Right cardiac atrium (tissue), 5 donors: ENCODE measurements around the gene ATP5F1E. TPM values are rescaled to one million over a fixed set of nuclear protein-coding genes. Genes with fewer than 3 reads are reported as not detected.
"Not testable (repeated sequence)": the region's sequence is repeated elsewhere in the genome, so short reads cannot be mapped to it uniquely, and the experiment has no call there.

Source experiments
- ATAC-seq, 2 donors: fragments of 200-7000 bp; cut with Tn5 transposase; one replicate each; pipeline versions ENCODE4 v1.8.0 to v1.9.1; 2020; ENCODE audit warnings: moderate library complexity in 2 of 2, mild to moderate bottlenecking in 1 of 2
- DNase-seq, 3 donors: peaks; one replicate each; pipeline ENCODE4 v3.0.0-alpha.2; 2020
- H3K27ac ChIP-seq: one replicate; pipeline ENCODE4 v1.5.1; 2013; ENCODE audit warnings: mild to moderate bottlenecking, low read length, control low read depth, moderate library complexity
- H3K27me3 ChIP-seq: one replicate; pipeline ENCODE4 v1.6.1; 2013; ENCODE audit not compliant: control insufficient read depth, insufficient read depth
- H3K4me1 ChIP-seq: one replicate; pipeline ENCODE4 v1.6.1; 2013; ENCODE audit warnings: low read length; ENCODE audit not compliant: control insufficient read depth, insufficient read depth
- H3K4me3 ChIP-seq: one replicate; pipeline ENCODE4 v1.5.1; 2013; ENCODE audit warnings: low read length, control low read depth
- H3K9me3 ChIP-seq: one replicate; pipeline ENCODE4 v1.6.1; 2013; ENCODE audit warnings: low read length; ENCODE audit not compliant: control insufficient read depth
- WGBS: extraction: QIAGEN DNeasy Blood & Tissue Kit; methylation state at CpG from one replicate; pipeline ENCODE4 v1.1.7; 2013; 5-methylcytosine and 5-hydroxymethylcytosine counted together
- intact Hi-C, 4 donors: fragments of 100-400 bp; cut with DNase I; formaldehyde crosslinking; loops; one replicate each; pipeline versions ENCODE4 v1.11.0 to v1.14.0; 2022 to 2023
- polyA plus RNA-seq: library from polyadenylated mRNA; stranded (reverse); fragments of 200-250 nt; gene quantifications from one replicate; pipeline ENCODE4 v1.2.3, GENCODE V29; 2013
- total RNA-seq, 4 donors: library from RNA; stranded (reverse); fragmentation: NEBNext Ultra II Directional; extraction: Animal tissue kit (Norgen Biotek cat#: 25700); gene quantifications; one replicate each; pipeline ENCODE4 v1.2.1, GENCODE V29; 2021
- donor health status: healthy with polysubstance abuse.
- donor health status: DM: no; HTN: yes; CAD: no.
- donor health status: DM: no; HTN: no; CAD: no.
- donor health status: DM: no; HTN: yes; CAD: no; lungs with severe emphysema.
- donor health status: DM: yes; HTN: yes; CAD: no.

ATP5F1E gene
- total and polyA plus RNA-seq, 5 donors, result 109 to 131 (median 128) TPM

DNA sequence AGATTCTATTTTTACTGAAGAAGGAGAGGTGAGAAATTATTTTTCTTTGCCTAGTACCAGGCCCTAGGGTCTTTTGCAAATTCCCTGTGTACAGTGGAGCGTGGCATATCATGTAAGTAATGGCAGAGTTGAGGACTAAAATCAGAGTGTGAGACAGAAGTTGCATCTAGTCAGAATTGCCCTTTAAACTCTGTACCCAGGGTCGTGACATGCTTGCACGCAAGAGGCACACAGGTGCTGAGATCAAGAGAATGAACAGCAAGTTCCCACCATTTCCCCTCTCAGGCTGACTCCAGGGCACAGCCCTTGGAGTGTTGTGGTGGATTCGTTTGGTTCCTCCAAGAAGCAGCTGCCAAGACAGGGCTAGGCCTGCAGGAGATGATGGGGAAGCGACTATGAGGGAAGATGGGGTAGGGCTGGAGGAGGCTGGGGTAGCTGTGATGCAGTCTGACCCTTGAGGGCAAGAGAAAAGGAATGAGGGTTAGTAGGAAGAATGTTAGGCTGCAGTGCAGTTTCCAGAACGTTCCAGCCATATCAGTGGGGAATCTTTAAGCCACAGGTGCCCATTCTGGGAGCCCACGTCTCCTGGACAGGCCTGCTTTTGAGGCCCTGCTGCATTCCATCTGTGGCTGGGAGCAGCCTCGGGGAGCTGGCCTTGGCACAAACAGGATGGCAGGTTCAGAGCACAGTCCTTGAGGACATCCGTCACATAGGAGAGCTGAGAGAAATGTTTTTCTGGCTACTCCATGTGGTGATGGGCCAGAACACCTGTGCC lies 44.2 kb downstream of the ATP5F1E start:
- H3K27ac ChIP-seq, result no peak overlapping the region
- H3K27me3 ChIP-seq, result no peaks in the 10 kb centered on the region
- DNase-seq, result no peak
- intact Hi-C loops, result loop anchor here in 2 of 4 donors (10.0 kb wide), 1 partner anchor 93 kb away; no protein-coding TSS in a partner anchor
- peaks cover 8% of the 10 kb centered on the region for H3K4me1 ChIP-seq
- ATAC-seq, result no peak
- no peaks in the 10 kb centered on the region for H3K9me3 ChIP-seq
- no peak overlapping the region for H3K4me3 ChIP-seq
- WGBS, result 85% methylated on average over 9 of the region's 9 CpGs

GRCh38 chr20:58986968-58987517 lies 45.1 kb downstream of the ATP5F1E start:
- H3K27me3 ChIP-seq, result no peaks in the 10 kb centered on the region
- intact Hi-C loops, result loop anchor here in 2 of 4 donors (10.0 kb wide), 1 partner anchor 92 kb away; no protein-coding TSS in a partner anchor
- ATAC-seq, result peak; percentile 37 to 42
- 58% methylated on average over 8 of the region's 8 CpGs for WGBS
- no peak overlapping the region for H3K27ac ChIP-seq
- H3K9me3 ChIP-seq, result no peaks in the 10 kb centered on the region
- H3K4me3 ChIP-seq, result no peak overlapping the region
- DNase-seq, result no peak
- peaks cover 11% of the 10 kb centered on the region for H3K4me1 ChIP-seq

DNA sequence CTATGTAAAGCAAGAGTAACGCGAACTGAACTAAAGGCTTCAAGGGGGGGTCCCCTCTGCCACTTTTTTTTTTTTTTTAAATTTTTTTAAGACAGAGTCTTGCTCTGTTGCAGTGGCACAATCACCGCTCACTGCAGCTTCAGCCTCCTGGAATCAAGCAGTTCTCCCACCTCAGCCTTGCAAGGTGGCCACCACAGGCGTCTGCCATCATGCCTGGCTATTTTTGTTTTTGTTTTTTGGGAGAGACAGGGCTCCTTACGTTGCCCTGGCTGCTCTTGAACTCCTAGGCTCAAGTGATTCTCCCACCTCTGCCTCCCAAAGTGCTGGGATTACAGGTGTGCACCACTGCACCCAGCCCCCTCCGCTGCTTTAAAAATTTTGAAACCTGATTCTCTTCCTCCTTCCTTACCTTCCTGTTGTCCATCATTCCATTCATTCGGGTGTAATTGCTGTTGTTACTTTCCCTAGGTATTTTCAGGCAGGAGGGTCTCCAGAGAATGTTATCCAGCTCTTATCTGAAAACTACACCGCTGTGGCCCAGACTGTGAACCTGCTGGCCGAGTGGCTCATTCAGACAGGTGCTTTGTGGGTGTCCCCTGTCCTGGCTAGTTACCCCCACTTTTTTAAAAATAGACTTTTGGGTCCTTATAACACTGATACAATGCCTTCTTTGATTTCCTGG lies 45.7 kb downstream of the ATP5F1E start:
- H3K9me3 ChIP-seq, result no peaks in the 10 kb centered on the region
- H3K27ac ChIP-seq, result no peak overlapping the region
- H3K27me3 ChIP-seq, result no peaks in the 10 kb centered on the region
- 73% methylated on average over 9 of the region's 9 CpGs for WGBS
- H3K4me1 ChIP-seq, result peaks cover 11% of the 10 kb centered on the region
- ATAC-seq, result no peak
- intact Hi-C loops, result loop anchor here in 2 of 4 donors (10.0 kb wide), 1 partner anchor 92 kb away; no protein-coding TSS in a partner anchor
- no peak for DNase-seq
- H3K4me3 ChIP-seq, result no peak overlapping the region

- H3K27ac ChIP-seq, result no peak overlapping the region
- DNase-seq, result no peak
- 58% methylated on average over 5 of the region's 5 CpGs for WGBS
- no peak overlapping the region for H3K4me3 ChIP-seq
- H3K9me3 ChIP-seq, result no peaks in the 10 kb centered on the region
- H3K4me1 ChIP-seq, result peaks cover 11% of the 10 kb centered on the region
- H3K27me3 ChIP-seq, result no peaks in the 10 kb centered on the region
- intact Hi-C loops, result loop anchor here in 2 of 4 donors (10.0 kb wide), 1 partner anchor 91 kb away; no protein-coding TSS in a partner anchor
- ATAC-seq, result no peak
Measured at GRCh38 chr20:58985656-58986055, 46.5 kb downstream of the ATP5F1E start.

GRCh38 chr20:58984691-58985090 lies 47.4 kb downstream of the ATP5F1E start:
- 83% methylated on average over 6 of the region's 6 CpGs for WGBS
- no peaks in the 10 kb centered on the region for H3K27me3 ChIP-seq
- no peaks in the 10 kb centered on the region for H3K9me3 ChIP-seq
- no peak overlapping the region for H3K27ac ChIP-seq
- H3K4me1 ChIP-seq, result peaks cover 11% of the 10 kb centered on the region
- ATAC-seq (no peak), DNase-seq (no peak)
- intact Hi-C loops, result loop anchor here in 3 of 4 donors (5.0 to 10.0 kb wide), 2 partner anchors 77 to 90 kb away; no protein-coding TSS in a partner anchor
- H3K4me3 ChIP-seq, result no peak overlapping the region

GRCh38 chr20:58983115-58983468 lies 49.0 kb downstream of the ATP5F1E start:
- WGBS, result 96% methylated on average over 12 of the region's 12 CpGs
- ATAC-seq, H3K27ac ChIP-seq: not testable (repeated sequence)

GRCh38 chr20:58982406-58983114 lies 49.6 kb downstream of the ATP5F1E start:
- ATAC-seq, result no peak
- intact Hi-C loops, result loop anchor here in 3 of 4 donors (5.0 to 10.0 kb wide), 2 partner anchors 75 to 88 kb away; no protein-coding TSS in a partner anchor
- no peaks in the 10 kb centered on the region for H3K9me3 ChIP-seq
- WGBS, result 87% methylated on average over 12 of the region's 12 CpGs
- no peak overlapping the region for H3K4me3 ChIP-seq
- H3K27me3 ChIP-seq, result no peaks in the 10 kb centered on the region
- no peak for DNase-seq
- no peak overlapping the region for H3K27ac ChIP-seq
- peaks cover 11% of the 10 kb centered on the region for H3K4me1 ChIP-seq

More at GRCh38 chr20:58983115-58983468, 49.0 kb downstream of the ATP5F1E start:
- intact Hi-C loops, result loop anchor here in 3 of 4 donors (5.0 to 10.0 kb wide), 2 partner anchors 76 to 88 kb away; no protein-coding TSS in a partner anchor
- not testable (repeated sequence) for H3K9me3 ChIP-seq, DNase-seq, H3K4me3 ChIP-seq, H3K27me3 ChIP-seq
- peaks cover 11% of the 10 kb centered on the region for H3K4me1 ChIP-seq

DNA sequence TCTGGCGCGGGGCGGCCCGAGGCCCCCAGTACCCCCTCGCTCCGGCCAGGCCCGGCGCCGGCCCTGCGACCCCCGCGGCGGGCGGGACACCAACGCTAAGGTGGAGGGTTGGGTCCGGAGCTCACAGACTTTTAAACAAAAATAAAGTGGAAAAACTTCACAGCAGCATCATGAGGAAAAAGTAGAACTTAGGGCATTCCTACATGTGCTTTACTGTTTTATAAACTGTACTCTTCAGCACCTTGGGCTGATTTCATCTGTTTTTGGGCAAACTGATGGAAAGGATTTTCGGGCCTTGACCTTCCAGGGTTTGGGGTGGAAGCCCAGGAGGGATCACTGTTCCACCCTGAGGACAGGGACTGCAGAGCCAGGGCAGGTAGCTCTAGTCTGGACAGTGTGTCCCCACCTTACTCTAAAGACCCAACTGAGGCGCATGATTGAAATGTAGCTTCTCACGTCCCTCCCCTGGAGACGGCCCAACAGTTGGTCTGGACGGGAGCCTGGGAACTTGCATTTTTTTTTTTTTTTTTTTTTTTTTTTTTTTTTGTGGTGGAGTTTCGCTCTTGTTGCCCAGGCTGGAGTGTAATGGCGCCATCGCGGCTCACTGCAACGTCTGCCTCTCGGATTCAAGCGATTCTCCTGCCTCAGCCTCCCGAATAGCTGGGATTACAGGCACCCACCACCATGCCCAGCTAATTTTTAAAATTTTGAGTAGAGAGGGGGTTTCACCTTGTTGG lies 50.3 kb downstream of the ATP5F1E start:
- peaks cover 11% of the 10 kb centered on the region for H3K4me1 ChIP-seq
- DNase-seq (peak in 1 of 3 donors; percentile 58), ATAC-seq (peak in 1 of 2 donors; percentile 5)
- peak overlapping the region; percentile 99 for H3K4me3 ChIP-seq
- no peaks in the 10 kb centered on the region for H3K9me3 ChIP-seq
- WGBS, result 19% methylated on average over 29 of the region's 29 CpGs
- intact Hi-C loops, result loop anchor here in 3 of 4 donors (2.0 to 10.0 kb wide), 3 partner anchors 74 to 89 kb away; no protein-coding TSS in a partner anchor
- no peaks in the 10 kb centered on the region for H3K27me3 ChIP-seq
- H3K27ac ChIP-seq, result peak overlapping the region; percentile 23

- intact Hi-C loops, result loop anchor here in 3 of 4 donors (2.0 to 10.0 kb wide), 3 partner anchors 74 to 88 kb away; no protein-coding TSS in a partner anchor
- 8% methylated on average over 109 of the region's 109 CpGs for WGBS
- Histone ChIP-seq H3K4me1 (peaks cover 11% of the 10 kb centered on the region), H3K27me3 (no peaks in the 10 kb centered on the region), H3K4me3 (peak within 1 kb of the TSS; percentile 99), H3K9me3 (no peaks in the 10 kb centered on the region), H3K27ac (peak within 1 kb of the TSS; percentile 87)
- peak; percentile 93 to 96 for ATAC-seq
- peak; percentile 90 to 97 (median 96) for DNase-seq
Measured at GRCh38 chr20:58980711-58981627, 51.2 kb downstream of the ATP5F1E start, which contains the start of gene NELFCD. Gene NELFCD (plus strand): TSS chr20:58981256. CDS start chr20:58981310, 54 bp downstream.
